Parathyroid adenoma (tissue), 2 donors: ENCODE data around the gene TCF25.

Experiments used
- H2AFZ ChIP-seq: fragments of 300-600 bp; sonication (generic); one replicate; pipeline ENCODE4 v1.7.0; 2017; ENCODE audit warnings: antibody characterized with exemption, mild to moderate bottlenecking
- H3K27ac ChIP-seq: fragments of 300-600 bp; sonication (generic); one replicate; pipeline ENCODE4 v1.7.0; 2017
- H3K27me3 ChIP-seq: fragments of 300-600 bp; sonication (generic); one replicate; pipeline ENCODE4 v1.7.0; 2017; ENCODE audit warnings: low read length; ENCODE audit not compliant: control insufficient read depth, insufficient read depth
- H3K36me3 ChIP-seq: fragments of 300-600 bp; sonication (generic); one replicate; pipeline ENCODE4 v1.7.0; 2017; ENCODE audit warnings: low read length; ENCODE audit not compliant: control insufficient read depth, insufficient read depth
- H3K4me1 ChIP-seq: fragments of 300-600 bp; sonication (generic); one replicate; pipeline ENCODE4 v1.7.0; 2017; ENCODE audit warnings: control low read depth
- H3K4me2 ChIP-seq: fragments of 300-600 bp; sonication (generic); one replicate; pipeline ENCODE4 v1.7.0; 2017; ENCODE audit warnings: low read length
- H3K4me3 ChIP-seq: fragments of 300-600 bp; sonication (generic); one replicate; pipeline ENCODE4 v1.7.0; 2017; ENCODE audit warnings: low read depth, low read length
- H3K79me2 ChIP-seq: fragments of 300-600 bp; sonication (generic); one replicate; pipeline ENCODE4 v1.7.0; 2017; ENCODE audit warnings: control low read depth
- H3K9ac ChIP-seq: fragments of 300-600 bp; sonication (generic); one replicate; pipeline ENCODE4 v1.7.0; 2017; ENCODE audit warnings: mild to moderate bottlenecking
- H3K9me3 ChIP-seq: fragments of 300-600 bp; sonication (generic); one replicate; pipeline ENCODE4 v1.7.0; 2017; ENCODE audit warnings: low read length; ENCODE audit not compliant: control insufficient read depth
- TF ChIP-seq, protein P1 (sequence below): fragments of 300-600 bp; sonication (generic); IDR thresholded peaks from one replicate; pipeline ENCODE4 v1.7.0; 2017; ENCODE audit warnings: antibody characterized with exemption, mild to moderate bottlenecking
- donor health status: primary hyperparathyroidism.

TCF25 gene

DNA sequence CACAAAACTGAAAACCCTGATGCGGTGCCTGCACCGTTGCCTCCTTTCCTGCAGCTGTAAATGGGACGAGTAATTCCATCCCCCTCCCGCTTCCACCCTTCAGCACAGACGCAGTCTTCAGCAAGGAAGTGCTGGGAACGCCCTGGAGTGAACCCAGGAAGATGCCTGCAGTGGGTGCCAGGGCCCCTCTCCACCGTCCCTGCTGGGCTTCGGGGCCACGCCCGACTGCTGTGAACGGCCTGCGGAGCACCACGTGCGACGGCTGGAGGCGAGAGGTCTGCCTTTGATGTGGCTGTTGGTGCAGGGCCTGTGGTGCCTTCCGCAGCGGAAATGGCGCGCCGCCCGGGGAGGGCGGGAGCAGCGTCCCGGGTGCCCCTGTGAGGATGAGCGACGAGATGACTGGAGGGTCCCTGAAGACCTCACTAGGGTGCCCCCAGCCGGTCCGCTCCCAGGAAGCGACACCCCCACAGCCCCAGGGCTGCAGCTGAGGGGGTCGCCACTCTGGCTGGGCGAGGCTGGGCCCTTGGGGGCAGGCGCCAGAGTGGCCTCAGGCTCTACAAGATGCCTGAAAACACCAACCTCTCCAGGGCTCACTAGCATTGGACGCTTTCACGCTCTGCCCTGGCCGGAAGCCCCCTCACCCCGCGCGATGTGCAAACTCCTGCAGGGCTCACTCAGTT, 44.5 kb downstream of the TCF25 start:
- TF ChIP-seq, protein P1, sequence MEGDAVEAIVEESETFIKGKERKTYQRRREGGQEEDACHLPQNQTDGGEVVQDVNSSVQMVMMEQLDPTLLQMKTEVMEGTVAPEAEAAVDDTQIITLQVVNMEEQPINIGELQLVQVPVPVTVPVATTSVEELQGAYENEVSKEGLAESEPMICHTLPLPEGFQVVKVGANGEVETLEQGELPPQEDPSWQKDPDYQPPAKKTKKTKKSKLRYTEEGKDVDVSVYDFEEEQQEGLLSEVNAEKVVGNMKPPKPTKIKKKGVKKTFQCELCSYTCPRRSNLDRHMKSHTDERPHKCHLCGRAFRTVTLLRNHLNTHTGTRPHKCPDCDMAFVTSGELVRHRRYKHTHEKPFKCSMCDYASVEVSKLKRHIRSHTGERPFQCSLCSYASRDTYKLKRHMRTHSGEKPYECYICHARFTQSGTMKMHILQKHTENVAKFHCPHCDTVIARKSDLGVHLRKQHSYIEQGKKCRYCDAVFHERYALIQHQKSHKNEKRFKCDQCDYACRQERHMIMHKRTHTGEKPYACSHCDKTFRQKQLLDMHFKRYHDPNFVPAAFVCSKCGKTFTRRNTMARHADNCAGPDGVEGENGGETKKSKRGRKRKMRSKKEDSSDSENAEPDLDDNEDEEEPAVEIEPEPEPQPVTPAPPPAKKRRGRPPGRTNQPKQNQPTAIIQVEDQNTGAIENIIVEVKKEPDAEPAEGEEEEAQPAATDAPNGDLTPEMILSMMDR, result no peak
- no peaks in the 10 kb centered on the region for H3K36me3 ChIP-seq
- no peaks in the 10 kb centered on the region for H3K9me3 ChIP-seq
- H3K9ac ChIP-seq, result no peak overlapping the region
- no peak overlapping the region for H3K27ac ChIP-seq
- peaks cover 8% of the 10 kb centered on the region for H3K4me1 ChIP-seq
- peak overlapping the region; percentile 40 for H3K4me2 ChIP-seq
- H2AFZ ChIP-seq, result peak overlapping the region; percentile 65
- no peaks in the 10 kb centered on the region for H3K79me2 ChIP-seq
- no peaks in the 10 kb centered on the region for H3K27me3 ChIP-seq
- no peak overlapping the region for H3K4me3 ChIP-seq

GRCh38 chr16:89918453-89919347, 45.3 kb downstream of the TCF25 start, which contains the start of gene MC1R:
MC1R (plus strand) TSS chr16:89918862; CDS start chr16:89919259, 397 bp downstream.
- TF ChIP-seq, protein P1, result peak; percentile 43
- peak within 1 kb of the TSS; percentile 40 for H3K4me2 ChIP-seq
- no peak within 1 kb of the TSS for H3K9ac ChIP-seq
- H3K4me3 ChIP-seq, result no peak within 1 kb of the TSS
- H3K4me1 ChIP-seq, result peaks cover 11% of the 10 kb centered on the region
- H3K27me3 ChIP-seq, result peaks cover 2% of the 10 kb centered on the region
- H2AFZ ChIP-seq, result peak within 1 kb of the TSS; percentile 65
- H3K36me3 ChIP-seq, result no peaks in the 10 kb centered on the region
- H3K9me3 ChIP-seq, result no peaks in the 10 kb centered on the region
- no peak within 1 kb of the TSS for H3K27ac ChIP-seq
- H3K79me2 ChIP-seq, result no peaks in the 10 kb centered on the region

GRCh38 chr16:89919535-89920406, 46.4 kb downstream of the TCF25 start:
- no peaks in the 10 kb centered on the region for H3K9me3 ChIP-seq
- no peak overlapping the region for H3K27ac ChIP-seq
- no peaks in the 10 kb centered on the region for H3K36me3 ChIP-seq
- no peak overlapping the region for H3K4me2 ChIP-seq
- no peaks in the 10 kb centered on the region for H3K79me2 ChIP-seq
- peaks cover 7% of the 10 kb centered on the region for H3K27me3 ChIP-seq
- H3K4me3 ChIP-seq, result no peak overlapping the region
- no peak overlapping the region for H2AFZ ChIP-seq
- no peak overlapping the region for H3K9ac ChIP-seq
- H3K4me1 ChIP-seq, result peaks cover 15% of the 10 kb centered on the region
- TF ChIP-seq, protein P1, result no peak

DNA sequence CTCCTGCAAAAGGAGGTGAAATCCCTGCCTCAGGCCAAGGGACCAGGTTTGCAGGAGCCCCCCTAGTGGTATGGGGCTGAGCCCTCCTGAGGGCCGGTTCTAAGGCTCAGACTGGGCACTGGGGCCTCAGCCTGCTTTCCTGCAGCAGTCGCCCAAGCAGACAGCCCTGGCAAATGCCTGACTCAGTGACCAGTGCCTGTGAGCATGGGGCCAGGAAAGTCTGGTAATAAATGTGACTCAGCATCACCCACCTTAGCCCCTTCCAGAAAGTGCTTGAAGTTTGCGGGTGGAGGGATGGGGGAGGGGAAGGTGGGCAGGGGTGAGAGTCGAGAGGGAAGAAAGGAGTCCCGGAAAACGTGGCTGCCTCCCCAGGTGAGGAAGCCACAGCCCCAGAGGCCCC, 47.3 kb downstream of the TCF25 start:
- H3K9ac ChIP-seq, result no peak overlapping the region
- peaks cover 15% of the 10 kb centered on the region for H3K4me1 ChIP-seq
- H3K27ac ChIP-seq, result no peak overlapping the region
- H3K4me2 ChIP-seq, result no peak overlapping the region
- no peak overlapping the region for H3K4me3 ChIP-seq
- H2AFZ ChIP-seq, result no peak overlapping the region
- H3K27me3 ChIP-seq, result peaks cover 7% of the 10 kb centered on the region
- no peaks in the 10 kb centered on the region for H3K36me3 ChIP-seq
- no peaks in the 10 kb centered on the region for H3K9me3 ChIP-seq
- no peaks in the 10 kb centered on the region for H3K79me2 ChIP-seq
- TF ChIP-seq, protein P1, result no peak
